ENCODE measurements around the gene NEMP1.

DNA sequence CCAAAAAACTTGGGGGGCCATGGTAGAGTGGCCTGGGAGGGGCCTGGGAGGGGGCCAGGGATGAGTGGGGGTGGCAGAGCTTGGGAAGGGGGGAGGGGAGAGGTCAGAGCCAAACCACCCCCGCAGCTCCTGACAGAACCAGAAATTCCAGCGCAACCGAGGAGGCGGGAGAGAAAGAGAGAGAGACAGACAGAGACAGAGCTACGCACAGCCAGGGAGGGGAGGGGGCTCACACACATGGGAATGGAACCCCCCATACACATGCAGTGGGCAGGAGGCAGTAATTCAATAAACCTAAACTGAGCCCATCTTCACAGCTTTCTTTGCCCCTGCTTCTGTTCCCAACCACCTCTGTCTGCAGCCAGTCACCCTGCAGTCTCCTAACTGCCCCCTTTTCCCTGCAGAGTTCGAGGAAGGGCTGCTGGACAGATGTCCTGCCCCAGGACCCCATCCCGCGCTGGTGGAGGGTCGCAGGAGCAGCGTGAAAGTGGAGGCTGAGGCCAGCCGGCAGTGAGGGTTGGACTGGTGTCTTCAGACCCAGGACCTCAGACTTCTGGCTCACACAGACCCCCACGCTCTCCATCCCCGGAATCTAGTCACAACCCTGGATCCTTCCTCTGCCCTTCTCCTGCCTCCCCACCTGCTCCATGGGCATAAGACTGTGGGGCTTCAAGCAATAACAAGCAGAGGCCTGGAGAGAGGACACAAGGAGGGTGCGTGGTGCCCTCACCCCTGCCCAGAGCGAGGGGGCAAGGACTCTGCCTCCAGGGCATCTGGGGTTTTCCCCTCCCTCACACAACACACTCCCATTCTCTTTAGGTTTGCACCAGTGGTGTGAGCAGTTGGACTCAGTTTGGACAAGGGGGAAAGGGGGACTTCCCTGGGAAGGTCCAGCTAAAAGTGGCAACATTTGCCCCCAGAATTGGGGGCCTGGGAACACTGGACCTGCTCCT, 15.9 kb upstream of the NEMP1 start:
- TF ChIP-seq, protein P1, sequence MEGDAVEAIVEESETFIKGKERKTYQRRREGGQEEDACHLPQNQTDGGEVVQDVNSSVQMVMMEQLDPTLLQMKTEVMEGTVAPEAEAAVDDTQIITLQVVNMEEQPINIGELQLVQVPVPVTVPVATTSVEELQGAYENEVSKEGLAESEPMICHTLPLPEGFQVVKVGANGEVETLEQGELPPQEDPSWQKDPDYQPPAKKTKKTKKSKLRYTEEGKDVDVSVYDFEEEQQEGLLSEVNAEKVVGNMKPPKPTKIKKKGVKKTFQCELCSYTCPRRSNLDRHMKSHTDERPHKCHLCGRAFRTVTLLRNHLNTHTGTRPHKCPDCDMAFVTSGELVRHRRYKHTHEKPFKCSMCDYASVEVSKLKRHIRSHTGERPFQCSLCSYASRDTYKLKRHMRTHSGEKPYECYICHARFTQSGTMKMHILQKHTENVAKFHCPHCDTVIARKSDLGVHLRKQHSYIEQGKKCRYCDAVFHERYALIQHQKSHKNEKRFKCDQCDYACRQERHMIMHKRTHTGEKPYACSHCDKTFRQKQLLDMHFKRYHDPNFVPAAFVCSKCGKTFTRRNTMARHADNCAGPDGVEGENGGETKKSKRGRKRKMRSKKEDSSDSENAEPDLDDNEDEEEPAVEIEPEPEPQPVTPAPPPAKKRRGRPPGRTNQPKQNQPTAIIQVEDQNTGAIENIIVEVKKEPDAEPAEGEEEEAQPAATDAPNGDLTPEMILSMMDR (IDR thresholded peaks at IDR 0.05; ENCODE audit: borderline replicate concordance, extremely low read depth, low read length, poor library complexity, severe bottlenecking) = no peak
- TF ChIP-seq EZH2 (IDR thresholded peaks at IDR 0.05; ENCODE audit: borderline replicate concordance, low read depth, low read length, severe bottlenecking) = no peak

Data from DND-41 (cell line).